ENCODE data around the gene RBKS.
"Not testable (repeated sequence)": the region's sequence is repeated elsewhere in the genome, so short reads cannot be mapped to it uniquely, and the experiment has no call there.

Gene RBKS

DNA sequence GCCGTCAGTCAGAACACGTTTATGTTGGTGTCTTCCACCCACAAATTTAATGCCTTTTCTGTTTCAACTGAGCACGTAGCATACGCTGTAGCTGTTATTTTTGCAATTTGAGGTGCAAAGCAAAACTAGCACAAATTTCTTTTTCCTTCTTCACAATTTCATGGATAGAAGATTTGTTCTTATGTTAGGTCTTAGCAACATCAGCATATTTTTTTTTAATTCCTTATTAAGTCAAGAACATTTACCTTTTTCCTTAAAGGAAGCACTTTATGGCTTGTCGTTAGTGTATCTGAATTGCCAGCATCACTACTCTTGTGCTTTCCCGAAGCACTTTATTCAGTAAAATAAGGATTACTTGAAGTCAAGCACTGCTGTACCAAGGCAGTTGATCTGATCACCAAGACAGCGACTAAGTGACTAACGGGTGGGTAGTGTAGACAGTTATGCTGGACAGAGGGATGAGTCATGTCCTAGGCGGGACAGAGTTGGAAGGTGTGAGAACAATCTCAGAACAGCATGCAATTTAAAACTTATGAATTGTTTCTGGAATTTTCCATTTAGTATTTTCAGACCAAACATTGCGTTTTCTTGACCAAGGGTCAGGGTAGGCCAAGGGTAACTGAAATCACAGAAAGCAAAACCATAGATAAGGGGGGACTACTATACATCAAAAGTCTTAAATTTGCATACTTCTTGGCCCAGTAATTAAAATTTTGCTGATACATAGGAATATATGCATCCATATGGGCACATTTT lies 13.6 kb upstream of the RBKS start:
- DNase-seq, result no peak

- no peak for DNase-seq
Observed at GRCh38 chr2:27903018-27903417, 12.8 kb upstream of the RBKS start.

- DNase-seq, result no peak
Observed at GRCh38 chr2:27902098-27902497, 11.9 kb upstream of the RBKS start.

GRCh38 chr2:27901234-27901633 lies 11.0 kb upstream of the RBKS start:
- DNase-seq, result peak; percentile 67

DNA sequence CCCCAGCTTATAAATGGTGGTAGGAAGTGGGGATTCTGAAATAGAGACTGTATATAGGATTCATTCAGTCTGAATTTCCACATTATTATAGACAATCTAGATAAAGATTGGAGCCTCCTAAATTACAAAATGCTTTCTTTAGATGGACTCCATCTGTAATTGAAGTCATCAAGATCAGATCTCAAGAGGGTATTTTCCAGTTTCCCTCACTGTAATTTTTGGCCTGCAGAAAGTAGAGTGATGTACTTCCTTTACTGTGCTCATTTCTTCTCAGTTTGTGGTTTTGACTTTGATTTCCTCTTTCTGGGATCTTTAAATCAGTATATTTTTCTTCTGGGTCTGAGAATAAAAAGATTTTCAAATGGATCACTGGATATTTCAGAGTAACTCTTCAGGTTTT lies 7.5 kb upstream of the RBKS start:
- no peak for DNase-seq

DNA sequence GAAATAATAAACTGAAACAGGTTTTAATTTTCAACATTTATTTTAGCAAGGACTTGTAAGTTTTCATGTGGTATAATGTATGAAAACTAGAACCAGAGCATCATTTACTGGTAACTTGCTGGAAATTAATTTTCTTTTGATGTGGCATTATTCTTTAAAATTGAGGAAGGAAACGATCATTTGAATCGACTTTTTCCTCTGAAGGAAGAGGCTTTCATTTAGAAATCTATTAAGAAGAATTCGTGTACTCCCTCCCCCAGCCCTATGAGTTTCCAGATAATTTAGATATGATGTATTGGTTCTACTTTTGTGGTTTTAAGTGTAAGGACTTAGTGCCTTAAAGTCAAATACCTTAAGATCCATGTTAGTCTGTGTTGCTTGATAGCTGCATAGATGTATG lies 2.8 kb upstream of the RBKS start:
- no peak for DNase-seq

DNA sequence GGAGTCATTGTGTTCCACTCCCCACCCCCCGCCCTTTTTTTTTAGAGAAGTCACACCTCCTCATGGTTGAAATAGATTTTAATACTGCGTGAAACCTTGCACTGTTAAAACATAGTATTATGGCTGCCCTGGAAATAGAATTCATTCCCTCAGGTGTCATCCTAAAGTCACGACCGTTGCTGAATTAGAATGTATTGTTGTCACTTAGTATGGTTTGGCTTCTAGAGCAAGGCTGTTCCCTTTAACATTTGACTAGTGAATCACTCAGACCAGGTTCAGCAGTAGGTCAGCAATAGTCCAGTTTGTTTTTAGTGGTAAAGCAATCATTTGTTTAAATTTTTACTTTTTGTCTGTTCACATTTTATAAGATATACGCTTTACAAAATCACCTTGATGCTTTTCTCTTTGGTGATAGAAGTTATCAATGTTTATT lies 1.5 kb upstream of the RBKS start:
- no peak for DNase-seq

DNA sequence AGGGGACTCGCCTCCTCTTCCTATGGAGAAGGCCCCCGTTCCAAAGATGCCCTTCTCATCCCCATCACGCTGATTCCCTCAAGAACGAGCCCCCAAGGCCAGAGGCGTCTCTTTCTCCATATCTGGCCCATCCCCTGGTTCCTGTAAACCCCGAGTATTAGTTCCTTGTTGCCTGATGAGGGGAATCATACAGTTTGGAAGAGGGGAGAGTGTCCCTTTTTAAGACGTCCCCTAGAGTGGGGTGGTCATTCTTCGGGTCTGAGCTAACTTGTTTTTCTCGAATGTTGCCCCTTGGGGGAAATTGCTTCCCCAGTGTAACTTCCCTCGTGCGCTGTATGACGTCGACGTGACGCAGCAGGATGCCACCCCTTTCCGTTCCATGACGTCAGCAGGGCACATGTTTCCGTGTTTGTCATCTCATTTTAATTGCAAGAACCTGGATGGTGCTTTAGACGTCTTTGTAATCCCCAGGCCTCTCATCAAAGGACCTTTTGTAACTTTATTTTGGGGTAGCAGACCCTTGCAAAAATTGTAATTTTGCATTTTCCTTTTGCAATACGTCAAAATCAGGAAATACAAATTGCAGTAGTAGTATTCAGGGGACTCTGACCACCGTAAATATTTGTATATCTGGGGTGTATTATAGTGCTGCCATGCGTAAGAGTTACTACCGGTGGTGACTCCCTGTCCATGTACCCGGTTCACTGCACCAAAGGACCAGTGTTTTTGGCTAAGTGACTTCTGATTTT lies 911 bp upstream of the RBKS start:
- peak; percentile 95 for DNase-seq

GRCh38 chr2:27889774-27890145 lies 427 bp downstream of the RBKS start:
- DNase-seq, result no peak

DNA sequence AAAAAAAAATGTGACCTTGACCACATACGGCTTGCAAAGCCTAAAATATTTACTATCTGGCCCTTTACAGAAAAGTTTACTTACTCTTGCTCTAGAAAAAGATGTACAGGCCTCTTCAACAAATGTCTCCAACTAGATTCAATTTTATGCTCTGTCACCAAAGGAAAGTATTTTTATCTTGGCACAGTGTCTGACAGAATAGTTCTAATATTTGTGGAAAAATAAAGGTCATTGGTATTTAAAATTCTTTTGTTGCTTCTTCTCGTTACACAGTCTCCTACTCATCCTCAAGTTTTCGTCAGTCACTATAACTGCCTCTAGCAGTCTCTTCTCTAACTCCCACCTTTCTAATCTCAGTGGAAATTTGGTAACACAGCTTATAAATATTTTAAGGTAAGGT lies 1.4 kb downstream of the RBKS start:
- DNase-seq, result no peak

- DNase-seq, result no peak
Observed at GRCh38 chr2:27887830-27888229, 2.4 kb downstream of the RBKS start.

GRCh38 chr2:27887111-27887510 lies 3.1 kb downstream of the RBKS start:
- DNase-seq, result no peak

GRCh38 chr2:27886322-27886721 lies 3.9 kb downstream of the RBKS start:
- DNase-seq, result no peak

DNA sequence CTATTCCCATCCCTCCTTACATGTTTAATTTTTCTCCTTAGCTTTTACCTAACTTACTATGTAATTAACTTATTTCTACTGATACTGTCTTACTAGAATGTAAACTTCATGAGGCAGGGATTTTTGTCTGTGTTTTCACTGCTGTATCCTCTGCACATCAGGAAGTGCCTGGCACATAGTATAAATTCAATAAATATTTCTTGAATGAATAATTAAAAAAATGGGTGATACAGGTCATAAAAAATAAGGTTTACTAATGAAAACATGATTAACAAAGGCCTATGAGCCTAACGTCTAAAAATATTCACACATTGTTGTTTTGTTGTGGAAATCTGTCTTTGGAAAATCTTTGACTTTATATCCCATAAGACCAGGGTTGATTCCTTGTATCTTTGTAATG lies 4.5 kb downstream of the RBKS start:
- DNase-seq, result no peak

GRCh38 chr2:27885234-27885633 lies 5.0 kb downstream of the RBKS start:
- no peak for DNase-seq

- DNase-seq, result no peak
Observed at GRCh38 chr2:27884601-27885000, 5.6 kb downstream of the RBKS start.

- not testable (repeated sequence) for DNase-seq
Observed at GRCh38 chr2:27882584-27882922, 7.6 kb downstream of the RBKS start.

DNA sequence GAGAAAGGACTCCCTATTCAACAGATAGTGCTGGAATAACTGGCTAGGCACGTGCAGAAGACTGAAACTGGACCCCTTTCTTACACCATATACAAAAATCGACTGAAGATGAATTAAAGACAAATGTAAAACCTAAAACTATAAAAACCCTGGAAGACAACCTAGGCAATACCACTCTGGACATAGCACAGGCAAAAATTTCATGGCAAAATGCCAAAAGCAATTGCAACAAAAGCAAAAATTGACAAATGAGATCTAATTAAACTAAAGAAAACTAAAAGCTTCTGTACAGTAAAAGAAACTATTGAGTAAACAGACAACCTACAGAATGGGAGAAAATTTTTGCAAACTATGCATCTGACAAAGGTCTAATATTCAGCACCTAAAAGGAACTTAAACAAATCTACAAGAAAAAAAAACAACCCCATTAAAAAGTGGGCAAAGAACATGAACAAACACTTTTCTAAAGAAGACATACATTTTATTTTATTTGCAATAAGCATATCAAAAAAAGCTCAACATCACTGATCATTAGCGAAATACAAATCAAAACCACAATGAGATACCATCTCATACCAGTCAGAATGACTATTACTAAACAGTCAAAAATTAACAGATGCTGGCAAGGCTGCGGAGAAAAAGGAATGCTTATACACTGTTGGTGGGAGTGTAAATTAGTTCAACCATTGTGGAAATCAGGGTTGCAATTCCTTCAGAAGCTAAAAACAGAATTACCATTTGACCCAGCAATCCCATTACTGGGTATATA lies 8.2 kb downstream of the RBKS start:
- not testable (repeated sequence) for DNase-seq

DNA sequence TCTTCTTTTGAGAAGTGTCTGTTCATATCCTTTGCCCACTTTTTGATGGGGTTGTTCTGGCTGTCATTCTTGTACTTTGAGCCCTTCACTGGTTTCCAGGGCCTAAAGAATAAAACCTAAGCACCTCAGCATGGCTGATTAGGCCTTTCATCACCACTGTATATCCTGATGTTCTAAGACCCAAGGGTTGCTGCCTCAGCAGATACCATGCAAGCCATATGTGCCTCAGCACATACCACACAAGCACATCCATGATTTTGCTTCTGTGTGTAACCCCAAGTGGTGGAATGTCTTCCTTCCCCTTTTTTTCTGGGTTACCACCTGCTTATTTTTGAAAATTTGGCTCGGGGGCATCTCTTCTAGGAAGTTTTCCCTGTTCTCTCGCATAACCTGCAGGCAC lies 11.4 kb downstream of the RBKS start:
- DNase-seq, result no peak

- no peak for DNase-seq
Observed at GRCh38 chr2:27875089-27875881, 14.9 kb downstream of the RBKS start.

DNA sequence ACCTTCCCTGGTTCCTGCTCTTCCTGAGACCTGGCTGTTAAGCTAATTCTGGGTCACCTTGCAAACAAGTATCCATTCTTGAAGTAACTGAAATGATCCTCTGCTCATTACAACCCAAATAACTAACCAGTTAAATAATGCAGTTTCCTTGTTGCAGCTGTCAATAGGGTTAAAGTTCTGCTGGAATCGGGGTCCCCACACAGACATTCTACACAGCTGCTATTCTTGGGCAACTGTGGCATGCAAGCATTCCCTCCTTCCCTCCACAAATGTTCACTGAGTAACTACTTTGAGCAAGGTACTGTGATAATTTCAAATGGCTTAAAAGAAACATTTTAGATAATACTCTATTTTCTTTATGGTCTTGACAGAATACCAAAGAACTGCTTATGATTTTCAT lies 17.1 kb downstream of the RBKS start:
- DNase-seq, result no peak

- no peak for DNase-seq
Observed at GRCh38 chr2:27871802-27872201, 18.4 kb downstream of the RBKS start.

- DNase-seq, result no peak
Observed at GRCh38 chr2:27870724-27871123, 19.5 kb downstream of the RBKS start.

Measured in activated effector memory CD4-positive, alpha-beta T cell treated with anti-CD3 and anti-CD28 coated beads, Interleukin-2, amount 50 U/mL, for 16 hours (primary cell).